OCI-LY3 (cell line): Measurements from ENCODE around the gene TRMU.
"Not testable (repeated sequence)": the region's sequence is repeated elsewhere in the genome, so short reads cannot be mapped to it uniquely, and the experiment has no call there.

Source experiments
- H2AFZ ChIP-seq: fragments of 200-600, 300-600 bp; shearing (Covaris generic); 2 replicates; pipeline ENCODE4 v1.6.0; 2014; ENCODE audit warnings: antibody characterized with exemption, low read depth, low read length
- H3K27ac ChIP-seq: fragments of 200-600, 300-600 bp; sonication (generic); 2 replicates; pipeline ENCODE4 v1.5.1; 2014; ENCODE audit warnings: mild to moderate bottlenecking, low read length, moderate library complexity, mixed read lengths
- H3K27me3 ChIP-seq: fragments of 200-600, 300-600 bp; sonication (generic); 2 replicates; pipeline ENCODE4 v1.6.1; 2014; ENCODE audit warnings: low read depth, low read length, mixed read lengths
- H3K36me3 ChIP-seq: fragments of 200-600, 300-600 bp; sonication (generic); replicated peaks from 2 replicates; pipeline ENCODE3; 2014; ENCODE audit warnings: low read depth, low read length, mixed read lengths
- H3K4me1 ChIP-seq: fragments of 300-600, 200-600 bp; sonication (generic); 2 replicates; pipeline ENCODE4 v1.6.1; 2014; ENCODE audit warnings: low read length, mixed read lengths
- H3K4me2 ChIP-seq: fragments of 200-600, 300-600 bp; sonication (generic); 2 replicates; pipeline ENCODE4 v1.6.1; 2014; ENCODE audit warnings: low read length, mixed read lengths
- H3K4me3 ChIP-seq: fragments of 300-600, 200-600 bp; sonication (generic); 2 replicates; pipeline ENCODE4 v1.5.1; 2014; ENCODE audit warnings: antibody characterized with exemption, mild to moderate bottlenecking, low read length, moderate library complexity
- H3K79me2 ChIP-seq: fragments of 300-600, 200-600 bp; shearing (Covaris generic); 2 replicates; pipeline ENCODE4 v1.6.1; 2014; ENCODE audit warnings: mild to moderate bottlenecking, low read length, mixed read lengths
- H3K9ac ChIP-seq: fragments of 300-600, 200-600 bp; shearing (Covaris generic); 2 replicates; pipeline ENCODE4 v1.6.0; 2014; ENCODE audit warnings: mild to moderate bottlenecking, low read length, moderate library complexity
- H3K9me3 ChIP-seq: fragments of 200-600, 300-600 bp; shearing (Covaris generic); 2 replicates; pipeline ENCODE4 v1.6.1; 2014; ENCODE audit warnings: low read length, mixed read lengths; ENCODE audit not compliant: insufficient read depth
- H4K20me1 ChIP-seq: fragments of 200-600, 300-600 bp; sonication (generic); 2 replicates; pipeline ENCODE4 v1.6.1; 2016; ENCODE audit warnings: low read length, mixed read lengths; ENCODE audit not compliant: insufficient read depth
- CTCF ChIP-seq: fragments of 200-600, 300-600 bp; sonication (generic); IDR thresholded peaks from 2 replicates; pipeline ENCODE4 v1.5.1; 2014; ENCODE audit warnings: antibody characterized with exemption, low read length, low read depth
- EZH2phosphoT487 ChIP-seq: fragments of 200-600 bp; shearing (Covaris generic); IDR thresholded peaks from 2 replicates; pipeline ENCODE4 v1.6.1; 2018; ENCODE audit warnings: antibody characterized with exemption, mixed run types, low read depth

Gene TRMU

GRCh38 chr22:46308283-46308988, 27.1 kb upstream of the TRMU start:
- Histone ChIP-seq H3K4me1 (no peaks in the 10 kb centered on the region), H4K20me1 (peaks cover 10% of the 10 kb centered on the region), H3K9me3 (no peaks in the 10 kb centered on the region), H3K79me2 (peaks cover 72% of the 10 kb centered on the region), H3K27me3 (no peaks in the 10 kb centered on the region), H3K4me2 (no peak overlapping the region), H3K4me3 (no peak overlapping the region), H2AFZ (no peak overlapping the region), H3K27ac (no peak overlapping the region), H3K36me3 (peaks cover 53% of the 10 kb centered on the region), H3K9ac (no peak overlapping the region)
- TF ChIP-seq EZH2phosphoT487 (no peak), CTCF (no peak)

- no peak overlapping the region for H3K4me3 ChIP-seq
- peaks cover 60% of the 10 kb centered on the region for H3K79me2 ChIP-seq
- H2AFZ ChIP-seq: no peak overlapping the region
- H3K27me3 ChIP-seq: no peaks in the 10 kb centered on the region
- no peaks in the 10 kb centered on the region for H3K4me1 ChIP-seq
- no peak overlapping the region for H3K27ac ChIP-seq
- TF ChIP-seq CTCF (no peak), EZH2phosphoT487 (no peak)
- no peaks in the 10 kb centered on the region for H3K9me3 ChIP-seq
- no peak overlapping the region for H3K4me2 ChIP-seq
- H4K20me1 ChIP-seq: 0 out of 2 replicates have a peak, but pooled peaks cover 7% of the 10 kb centered on the region
- no peak overlapping the region for H3K9ac ChIP-seq
- peaks cover 51% of the 10 kb centered on the region for H3K36me3 ChIP-seq
These were observed 25.9 kb upstream of the TRMU start for GRCh38 chr22:46309526-46310085.

GRCh38 chr22:46312056-46312455, 23.5 kb upstream of the TRMU start:
- no peak overlapping the region for H3K4me3 ChIP-seq
- no peaks in the 10 kb centered on the region for H3K27me3 ChIP-seq
- H2AFZ ChIP-seq: no peak overlapping the region
- no peak for TF ChIP-seq EZH2phosphoT487
- H3K36me3 ChIP-seq: peaks cover 59% of the 10 kb centered on the region
- H3K4me2 ChIP-seq: no peak overlapping the region
- no peaks in the 10 kb centered on the region for H3K4me1 ChIP-seq
- no peak overlapping the region for H3K9ac ChIP-seq
- H3K9me3 ChIP-seq: no peaks in the 10 kb centered on the region
- H4K20me1 ChIP-seq: 0 out of 2 replicates have a peak, but pooled peaks cover under 1% of the 10 kb centered on the region
- H3K79me2 ChIP-seq: peaks cover 37% of the 10 kb centered on the region
- no peak overlapping the region for H3K27ac ChIP-seq

- Histone ChIP-seq H3K79me2 (peaks cover 38% of the 10 kb centered on the region), H3K36me3 (peaks cover 66% of the 10 kb centered on the region)
- not testable (repeated sequence) for H4K20me1 ChIP-seq, H3K4me1 ChIP-seq, H3K9ac ChIP-seq, H3K4me3 ChIP-seq, H3K27ac ChIP-seq, H3K27me3 ChIP-seq, H3K4me2 ChIP-seq, H2AFZ ChIP-seq, H3K9me3 ChIP-seq
These were observed 22.7 kb upstream of the TRMU start for GRCh38 chr22:46312848-46313247.

- TF ChIP-seq CTCF: no peak
- TF ChIP-seq EZH2phosphoT487: no peak
- Histone ChIP-seq H4K20me1 (no peaks in the 10 kb centered on the region), H2AFZ (no peak overlapping the region), H3K27me3 (no peaks in the 10 kb centered on the region), H3K4me3 (no peak overlapping the region), H3K9me3 (no peaks in the 10 kb centered on the region), H3K9ac (no peak overlapping the region), H3K4me1 (no peaks in the 10 kb centered on the region), H3K4me2 (no peak overlapping the region), H3K79me2 (peaks cover 28% of the 10 kb centered on the region; the same call in 1 of the 2 replicates), H3K36me3 (peaks cover 62% of the 10 kb centered on the region), H3K27ac (no peak overlapping the region)
These were observed 19.5 kb upstream of the TRMU start for GRCh38 chr22:46315976-46316375.
